ENCODE results near the gene SEC14L1.

DNA sequence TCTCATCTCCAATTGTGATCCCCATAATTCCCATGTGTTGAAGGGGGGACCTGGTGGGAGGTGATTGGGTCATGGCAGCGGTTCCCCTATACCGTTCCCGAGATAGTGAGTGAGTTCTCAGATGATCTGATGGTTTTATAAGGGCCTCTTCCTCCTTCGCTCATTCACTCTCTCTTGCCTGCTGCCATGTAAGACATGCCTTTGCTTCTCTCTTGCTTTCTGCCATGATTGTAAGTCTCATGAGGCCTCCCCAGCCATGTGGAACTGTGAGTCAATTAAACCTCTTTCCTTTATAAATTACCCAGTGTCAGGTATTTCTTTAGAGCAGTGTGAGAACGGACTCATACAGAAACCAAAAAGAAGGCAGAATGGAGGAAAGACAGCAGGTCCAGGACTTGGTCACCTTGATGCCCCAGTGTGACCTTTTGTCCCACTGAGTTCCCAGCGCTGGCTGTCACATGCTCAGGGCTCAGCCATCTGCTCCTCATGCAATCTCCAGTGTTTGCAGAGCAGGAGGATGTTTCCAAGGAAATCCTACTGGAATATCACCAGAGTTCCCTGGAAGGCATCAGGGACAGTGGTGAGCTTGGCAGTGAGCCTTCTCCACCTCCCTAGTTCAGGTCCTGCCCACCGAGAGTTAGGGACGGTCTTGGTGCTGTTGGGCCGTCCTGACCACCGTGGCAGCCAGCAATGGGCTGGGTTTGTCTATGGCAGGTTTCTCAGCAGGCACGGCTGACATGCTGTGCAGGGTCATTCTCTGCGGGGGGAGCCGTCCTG lies 96.7 kb downstream of the SEC14L1 start:
- TF ChIP-seq, protein P1, sequence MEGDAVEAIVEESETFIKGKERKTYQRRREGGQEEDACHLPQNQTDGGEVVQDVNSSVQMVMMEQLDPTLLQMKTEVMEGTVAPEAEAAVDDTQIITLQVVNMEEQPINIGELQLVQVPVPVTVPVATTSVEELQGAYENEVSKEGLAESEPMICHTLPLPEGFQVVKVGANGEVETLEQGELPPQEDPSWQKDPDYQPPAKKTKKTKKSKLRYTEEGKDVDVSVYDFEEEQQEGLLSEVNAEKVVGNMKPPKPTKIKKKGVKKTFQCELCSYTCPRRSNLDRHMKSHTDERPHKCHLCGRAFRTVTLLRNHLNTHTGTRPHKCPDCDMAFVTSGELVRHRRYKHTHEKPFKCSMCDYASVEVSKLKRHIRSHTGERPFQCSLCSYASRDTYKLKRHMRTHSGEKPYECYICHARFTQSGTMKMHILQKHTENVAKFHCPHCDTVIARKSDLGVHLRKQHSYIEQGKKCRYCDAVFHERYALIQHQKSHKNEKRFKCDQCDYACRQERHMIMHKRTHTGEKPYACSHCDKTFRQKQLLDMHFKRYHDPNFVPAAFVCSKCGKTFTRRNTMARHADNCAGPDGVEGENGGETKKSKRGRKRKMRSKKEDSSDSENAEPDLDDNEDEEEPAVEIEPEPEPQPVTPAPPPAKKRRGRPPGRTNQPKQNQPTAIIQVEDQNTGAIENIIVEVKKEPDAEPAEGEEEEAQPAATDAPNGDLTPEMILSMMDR (IDR thresholded peaks at IDR 0.05; ENCODE audit: low read length) = no peak
- no peak for TF ChIP-seq EZH2phosphoT487 (IDR thresholded peaks at IDR 0.05; ENCODE audit: low read length)
